ENCODE data around the gene RNF113B. TPM values are rescaled to one million over a fixed set of nuclear protein-coding genes. Genes with fewer than 3 reads are reported as not detected.

Gene RNF113B
- total RNA-seq: not detected in 2 replicates

DNA sequence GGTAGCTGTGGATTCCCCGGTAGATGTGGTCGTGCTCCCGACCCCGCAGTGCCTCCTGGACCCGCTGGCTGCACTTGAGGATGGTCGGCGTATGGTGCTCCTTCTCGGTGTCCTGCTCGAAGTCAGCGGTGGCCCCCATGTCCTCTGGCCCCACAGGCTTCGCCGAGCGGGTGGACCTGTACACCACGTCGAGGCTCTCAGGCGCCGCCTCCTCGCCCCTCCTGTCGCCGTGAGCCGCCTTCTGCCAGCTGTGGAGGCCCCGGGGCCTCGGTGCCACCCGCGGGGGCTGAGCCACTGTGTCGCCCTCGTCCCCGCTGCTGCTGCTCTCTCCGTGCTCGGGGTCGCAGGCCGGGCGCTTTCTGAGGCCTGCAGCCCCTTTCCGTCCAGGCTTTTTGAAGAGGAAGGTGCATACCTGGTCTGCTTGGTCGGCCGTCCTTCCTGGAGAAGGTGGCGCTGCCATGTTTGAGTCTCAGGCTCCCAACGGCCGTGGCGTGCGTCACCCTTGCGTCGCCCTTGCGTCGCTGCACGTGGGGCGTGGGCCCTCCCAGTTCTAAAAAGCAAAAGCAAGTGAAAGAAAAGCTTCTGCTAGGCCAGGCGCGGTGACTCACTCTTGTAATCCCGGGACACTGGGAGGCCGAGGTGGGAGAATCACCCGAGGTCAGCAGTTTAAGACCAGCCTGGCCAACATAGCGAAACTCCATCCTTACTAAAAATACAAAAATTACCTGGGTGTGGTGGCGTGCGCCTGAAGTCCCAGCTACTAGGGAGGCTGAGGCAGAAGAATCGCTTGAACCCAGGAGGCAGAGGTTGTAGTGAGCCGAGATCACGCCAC is at the start of gene RNF113B:
Gene RNF113B, minus strand, starts transcription at position 493 of the 832 bp plus-strand sequence. Its CDS starts 33 bp downstream, at position 460.

DNA sequence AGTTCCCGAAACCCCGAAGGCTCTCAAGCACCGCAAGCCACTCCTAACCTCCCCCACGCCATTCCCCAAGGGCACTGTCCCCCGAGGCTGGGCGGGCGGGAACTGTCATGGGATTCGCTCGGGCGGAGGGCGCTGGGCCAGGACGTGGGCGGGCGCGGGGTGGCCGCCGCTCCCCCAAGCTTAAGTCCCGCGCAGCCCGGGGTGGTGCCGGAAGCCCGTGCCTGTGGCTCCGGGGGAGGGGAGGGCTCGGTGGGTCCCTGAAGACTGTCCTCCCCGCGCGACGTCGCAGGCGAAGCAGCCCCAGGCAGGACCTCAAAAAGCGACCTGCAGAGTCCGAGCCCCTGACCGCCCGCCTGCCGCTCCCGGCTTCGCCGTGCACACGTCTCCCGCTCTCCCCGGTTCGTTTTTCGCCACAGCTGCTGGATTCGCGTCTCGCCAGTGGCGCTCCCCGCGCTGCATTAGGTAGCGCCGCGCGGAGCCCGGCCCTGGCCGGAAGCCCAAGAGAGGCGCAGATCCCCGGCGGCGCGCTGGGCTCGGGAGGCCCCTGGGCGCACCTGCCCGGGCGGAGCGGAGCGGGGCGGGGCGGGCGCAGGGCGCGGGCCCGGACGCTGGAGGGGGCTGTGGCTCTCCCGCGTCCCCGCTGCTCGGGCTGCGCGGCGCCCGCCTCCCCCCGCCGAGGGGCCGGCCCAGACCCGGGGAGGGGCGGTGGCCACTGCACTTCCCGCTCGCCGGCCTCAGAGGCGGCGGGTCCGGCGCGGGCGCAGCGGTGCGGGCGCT is 34.5 kb downstream of the RNF113B start, which contains the start of gene FARP1:
Gene FARP1, plus strand, starts transcription at position 715 of the 777 bp plus-strand sequence. CDS start 70,149 bp downstream, outside the sequence.

Other genes with a start within 250 kb of the RNF113B start
- 126 and 163 TPM in 2 replicates for gene IPO5, start 223.6 kb downstream of the RNF113B start, total RNA-seq
- 30.6 and 31.5 TPM in 2 replicates for gene FARP1, start 34.2 kb downstream of the RNF113B start, total RNA-seq